Measurements from ENCODE around the gene DLGAP1. TPM values are rescaled to one million over a fixed set of nuclear protein-coding genes. Genes with fewer than 3 reads are reported as not detected.

The DLGAP1 gene
- total RNA-seq, 1 donor from 2014 or later, result 2.0 TPM

DNA sequence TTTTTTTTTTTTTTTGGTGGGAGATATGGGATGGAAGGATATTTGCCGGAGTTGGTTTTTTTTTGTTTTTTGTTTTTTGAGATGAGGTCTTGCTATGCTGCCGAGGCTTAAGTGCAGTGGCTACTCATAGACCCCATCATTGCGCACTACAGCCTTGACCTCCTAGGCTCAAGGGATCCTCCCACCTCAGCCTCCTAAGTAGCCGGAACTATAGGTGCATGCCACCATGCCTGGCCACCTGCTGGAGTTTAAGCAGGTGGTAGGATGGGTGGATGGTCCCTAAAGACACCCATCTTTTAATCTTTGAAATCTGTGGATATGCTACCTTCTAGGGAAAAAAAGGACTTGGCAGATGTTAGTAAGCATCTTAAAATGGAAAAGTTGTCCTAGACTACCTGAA, 835.4 kb downstream of the DLGAP1 start:
- no peak overlapping the region for H3K4me3 ChIP-seq
- DNase-seq (ENCODE audit: low spot score in 2 of 2), result peak in 1 of 2 donors; percentile 52
- intact Hi-C loops (cut with DNase I), result loop anchor here (10.0 kb wide), 1 partner anchor 1675 kb away; the partner anchor contains the start of gene ZBTB14
- peaks cover 6 to 33% of the 10 kb centered on the region in 2 donors for H3K4me1 ChIP-seq
- H3K9me3 ChIP-seq, result no peaks in the 10 kb centered on the region
- no peak for TF ChIP-seq CTCF (IDR thresholded peaks at IDR 0.05)
- no peaks in the 10 kb centered on the region for H3K27me3 ChIP-seq
- H3K27ac ChIP-seq, result no peak overlapping the region
- H3K36me3 ChIP-seq, result no peaks in the 10 kb centered on the region

- Histone ChIP-seq H3K27ac (no peak overlapping the region), H3K36me3 (no peaks in the 10 kb centered on the region), H3K4me1 (peaks cover 3 to 28% of the 10 kb centered on the region in 2 donors), H3K9me3 (no peaks in the 10 kb centered on the region), H3K4me3 (no peak overlapping the region), H3K27me3 (no peaks in the 10 kb centered on the region)
- no peak for DNase-seq (ENCODE audit: low spot score in 2 of 2)
- no peak for TF ChIP-seq CTCF (IDR thresholded peaks at IDR 0.05)
- intact Hi-C loops (cut with DNase I), result no loop called here
Measured at GRCh38 chr18:3619222-3619621, 835.9 kb downstream of the DLGAP1 start.

DNA sequence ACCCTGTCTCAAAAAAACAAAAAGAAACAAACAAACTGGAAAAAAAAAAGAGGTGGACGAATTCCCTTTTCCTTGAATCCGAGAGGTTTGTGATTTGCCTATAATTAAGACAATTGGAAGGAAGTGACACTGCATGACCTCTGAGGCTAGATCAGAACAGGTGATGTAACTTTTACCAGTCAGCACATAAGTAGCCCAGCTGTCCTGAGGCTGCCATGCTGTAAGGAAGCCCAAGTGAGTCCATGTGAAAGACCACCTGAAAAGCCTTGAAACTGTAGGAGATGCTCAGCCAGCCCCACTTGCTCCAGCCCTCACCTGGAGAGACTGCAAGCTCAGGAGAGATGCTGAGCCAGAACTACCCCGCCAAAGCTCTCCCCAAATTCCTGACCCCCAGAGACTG, 838.4 kb downstream of the DLGAP1 start:
- intact Hi-C loops (cut with DNase I), result no loop called here

DNA sequence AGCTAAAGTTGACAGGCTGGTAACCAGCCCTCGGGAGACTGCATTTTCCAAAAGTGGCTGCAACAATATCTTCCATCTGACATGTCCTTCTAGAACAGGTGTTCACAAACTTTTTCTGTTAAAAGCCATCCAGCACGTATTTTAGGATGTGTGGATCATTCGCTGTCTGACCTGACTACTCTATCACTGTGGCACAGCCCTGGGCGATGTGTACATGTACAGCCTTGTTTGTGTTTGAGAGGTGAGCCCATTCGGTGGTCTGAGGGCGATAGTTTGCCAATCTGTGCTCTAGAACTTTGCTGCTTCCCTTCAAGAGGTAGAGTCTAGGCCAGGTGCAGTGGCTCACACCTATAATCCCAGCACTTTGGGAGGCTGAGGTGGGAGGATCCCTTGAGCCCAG, 839.0 kb downstream of the DLGAP1 start:
- peak in 1 of 2 donors; percentile 19 for DNase-seq (ENCODE audit: low spot score in 2 of 2)
- Histone ChIP-seq H3K9me3 (no peaks in the 10 kb centered on the region), H3K4me3 (no peak overlapping the region), H3K27ac (no peak overlapping the region), H3K36me3 (no peaks in the 10 kb centered on the region), H3K4me1 (no peaks in the 10 kb centered on the region), H3K27me3 (no peaks in the 10 kb centered on the region)
- intact Hi-C loops (cut with DNase I), result no loop called here
- TF ChIP-seq CTCF (IDR thresholded peaks at IDR 0.05), result no peak

More for the DNA sequence above, 838.4 kb downstream of the DLGAP1 start:
- no peak for DNase-seq (ENCODE audit: low spot score in 2 of 2)
- Histone ChIP-seq H3K36me3 (no peaks in the 10 kb centered on the region), H3K4me1 (peaks cover 0 to 4% of the 10 kb centered on the region in 2 donors), H3K27ac (no peak overlapping the region), H3K4me3 (no peak overlapping the region), H3K9me3 (no peaks in the 10 kb centered on the region), H3K27me3 (no peaks in the 10 kb centered on the region)
- no peak for TF ChIP-seq CTCF (IDR thresholded peaks at IDR 0.05)

- Histone ChIP-seq H3K36me3 (no peaks in the 10 kb centered on the region), H3K4me1 (no peaks in the 10 kb centered on the region), H3K27ac (no peak overlapping the region), H3K9me3 (no peaks in the 10 kb centered on the region), H3K4me3 (no peak overlapping the region), H3K27me3 (no peaks in the 10 kb centered on the region)
- TF ChIP-seq CTCF (IDR thresholded peaks at IDR 0.05), result no peak
- DNase-seq (ENCODE audit: low spot score in 2 of 2), result no peak
- intact Hi-C loops (cut with DNase I), result no loop called here
Measured at GRCh38 chr18:3615374-3615985, 839.6 kb downstream of the DLGAP1 start.

GRCh38 chr18:3612315-3612714, 842.8 kb downstream of the DLGAP1 start:
- Histone ChIP-seq H3K27me3 (no peaks in the 10 kb centered on the region), H3K4me3 (no peak overlapping the region), H3K27ac (no peak overlapping the region), H3K9me3 (no peaks in the 10 kb centered on the region), H3K36me3 (no peaks in the 10 kb centered on the region), H3K4me1 (no peaks in the 10 kb centered on the region)
- peak in 1 of 2 donors; percentile 31 for DNase-seq (ENCODE audit: low spot score in 2 of 2)
- intact Hi-C loops (cut with DNase I), result no loop called here
- TF ChIP-seq CTCF (IDR thresholded peaks at IDR 0.05), result no peak

Measured in ascending aorta (tissue), 2 donors.